HG02588 (cell line): Measurements from ENCODE around the gene LRRC26.

Experiments
- ATAC-seq: cut with Tn5 transposase; IDR thresholded peaks from one replicate; pipeline ENCODE4 v1.9.1; 2021; ENCODE audit warnings: mild to moderate bottlenecking, moderate library complexity; ENCODE audit not compliant: unreplicated experiment

The LRRC26 gene

GRCh38 chr9:137168904-137169856 is 671 bp downstream of the LRRC26 start:
- no peak for ATAC-seq

- ATAC-seq, result no peak
Observed at GRCh38 chr9:137168573-137168903, 1.3 kb downstream of the LRRC26 start.

DNA sequence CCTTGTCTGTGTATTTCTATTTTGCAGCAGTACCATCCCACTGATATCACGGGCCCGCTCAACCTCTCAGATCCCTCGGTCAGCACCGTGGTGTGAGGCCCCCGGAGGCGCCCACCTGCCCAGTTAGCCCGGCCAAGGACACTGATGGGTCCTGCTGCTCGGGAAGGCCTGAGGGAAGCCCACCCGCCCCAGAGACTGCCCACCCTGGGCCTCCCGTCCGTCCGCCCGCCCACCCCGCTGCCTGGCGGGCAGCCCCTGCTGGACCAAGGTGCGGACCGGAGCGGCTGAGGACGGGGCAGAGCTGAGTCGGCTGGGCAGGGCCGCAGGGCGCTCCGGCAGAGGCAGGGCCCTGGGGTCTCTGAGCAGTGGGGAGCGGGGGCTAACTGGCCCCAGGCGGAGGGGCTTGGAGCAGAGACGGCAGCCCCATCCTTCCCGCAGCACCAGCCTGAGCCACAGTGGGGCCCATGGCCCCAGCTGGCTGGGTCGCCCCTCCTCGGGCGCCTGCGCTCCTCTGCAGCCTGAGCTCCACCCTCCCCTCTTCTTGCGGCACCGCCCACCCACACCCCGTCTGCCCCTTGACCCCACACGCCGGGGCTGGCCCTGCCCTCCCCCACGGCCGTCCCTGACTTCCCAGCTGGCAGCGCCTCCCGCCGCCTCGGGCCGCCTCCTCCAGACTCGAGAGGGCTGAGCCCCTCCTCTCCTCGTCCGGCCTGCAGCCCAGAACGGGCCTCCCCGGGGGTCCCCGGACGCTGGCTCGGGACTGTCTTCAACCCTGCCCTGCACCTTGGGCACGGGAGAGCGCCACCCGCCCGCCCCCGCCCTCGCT is 1.9 kb downstream of the LRRC26 start:
- ATAC-seq, result no peak

DNA sequence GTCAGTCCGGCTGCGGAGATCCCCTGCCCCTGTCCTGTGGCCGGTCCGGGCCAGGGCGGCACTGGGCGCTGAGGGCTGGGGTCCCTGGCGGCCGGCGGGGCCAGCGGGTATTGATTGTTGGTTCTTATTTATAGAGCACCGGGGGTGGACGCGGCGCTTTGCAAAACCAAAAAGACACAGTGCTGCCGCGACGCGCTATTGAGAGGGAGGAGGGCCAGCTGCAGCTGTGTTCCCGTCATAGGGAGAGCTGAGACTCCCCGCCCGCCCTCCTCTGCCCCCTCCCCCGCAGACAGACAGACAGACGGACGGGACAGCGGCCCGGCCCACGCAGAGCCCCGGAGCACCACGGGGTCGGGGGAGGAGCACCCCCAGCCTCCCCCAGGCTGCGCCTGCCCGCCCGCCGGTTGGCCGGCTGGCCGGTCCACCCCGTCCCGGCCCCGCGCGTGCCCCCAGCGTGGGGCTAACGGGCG is 2.5 kb downstream of the LRRC26 start:
- no peak for ATAC-seq

DNA sequence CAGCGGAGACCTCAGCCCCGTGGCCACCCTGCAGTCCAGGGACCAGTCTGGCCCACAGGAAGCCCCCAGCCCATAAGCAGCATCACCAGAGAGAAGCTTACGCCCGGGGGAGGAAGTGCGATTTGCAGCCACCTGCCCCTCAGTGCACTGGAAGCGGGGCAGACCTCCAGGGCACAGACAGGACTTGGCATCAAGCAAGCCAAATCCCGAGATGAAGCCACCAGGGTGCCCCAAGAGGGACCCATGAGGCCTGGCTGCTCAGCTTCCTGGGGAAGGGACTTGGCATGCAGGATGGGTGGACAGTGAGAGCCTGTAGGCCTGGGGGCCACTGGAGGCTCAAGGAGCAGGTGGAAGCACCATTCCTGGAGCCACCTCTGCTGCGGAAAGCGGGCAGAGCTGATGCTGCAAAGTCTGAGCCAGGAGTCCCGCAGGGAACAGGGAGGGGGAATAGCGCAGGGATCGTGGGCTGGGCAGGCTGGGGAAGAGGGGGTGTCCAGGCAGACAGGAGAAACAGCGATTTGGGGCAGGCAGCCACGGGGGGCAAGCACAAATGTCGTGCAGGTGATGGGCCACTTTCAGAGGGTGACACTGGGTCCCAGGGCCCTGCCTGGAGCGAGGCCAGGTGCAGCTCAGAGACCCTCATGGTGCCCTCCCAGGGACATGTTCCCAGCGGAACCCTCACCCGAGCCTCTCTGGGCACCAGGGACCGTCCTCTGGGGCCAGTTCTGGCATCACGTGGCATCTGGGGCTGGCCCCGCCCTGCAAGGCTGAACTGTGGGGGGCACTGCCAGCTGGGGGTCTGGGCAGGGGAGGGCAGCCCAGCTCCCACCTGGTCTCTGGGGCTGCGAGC is 3.2 kb downstream of the LRRC26 start:
- no peak for ATAC-seq

DNA sequence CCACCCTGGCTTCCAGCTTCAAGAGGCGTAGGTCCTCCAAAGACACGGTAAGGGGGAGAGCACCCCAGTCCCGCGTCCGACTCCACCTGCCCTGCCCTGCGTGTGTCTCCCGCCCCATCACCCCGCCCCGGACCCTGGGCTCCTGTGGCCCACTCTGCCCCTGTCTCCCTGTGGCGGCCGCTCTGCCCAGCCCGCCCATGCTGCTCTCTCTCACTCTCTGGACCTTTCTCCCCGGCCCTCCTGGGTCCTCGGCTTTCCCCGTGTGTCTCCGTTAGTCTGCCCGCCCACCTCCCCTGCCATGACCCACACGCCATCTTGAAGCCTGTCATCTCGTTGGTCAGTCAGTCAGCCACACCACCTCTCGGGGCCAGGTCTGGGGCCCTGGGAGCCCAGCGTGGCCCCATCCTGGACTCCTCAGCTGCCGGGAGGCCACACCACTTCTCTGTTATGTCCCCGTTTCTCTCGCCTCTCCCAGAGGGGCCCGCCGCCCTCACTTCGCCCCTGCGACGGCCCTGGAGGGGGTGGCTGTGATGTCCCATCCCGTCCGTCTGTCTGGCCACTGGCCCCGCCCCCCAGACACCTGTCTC is 4.5 kb downstream of the LRRC26 start:
- no peak for ATAC-seq

DNA sequence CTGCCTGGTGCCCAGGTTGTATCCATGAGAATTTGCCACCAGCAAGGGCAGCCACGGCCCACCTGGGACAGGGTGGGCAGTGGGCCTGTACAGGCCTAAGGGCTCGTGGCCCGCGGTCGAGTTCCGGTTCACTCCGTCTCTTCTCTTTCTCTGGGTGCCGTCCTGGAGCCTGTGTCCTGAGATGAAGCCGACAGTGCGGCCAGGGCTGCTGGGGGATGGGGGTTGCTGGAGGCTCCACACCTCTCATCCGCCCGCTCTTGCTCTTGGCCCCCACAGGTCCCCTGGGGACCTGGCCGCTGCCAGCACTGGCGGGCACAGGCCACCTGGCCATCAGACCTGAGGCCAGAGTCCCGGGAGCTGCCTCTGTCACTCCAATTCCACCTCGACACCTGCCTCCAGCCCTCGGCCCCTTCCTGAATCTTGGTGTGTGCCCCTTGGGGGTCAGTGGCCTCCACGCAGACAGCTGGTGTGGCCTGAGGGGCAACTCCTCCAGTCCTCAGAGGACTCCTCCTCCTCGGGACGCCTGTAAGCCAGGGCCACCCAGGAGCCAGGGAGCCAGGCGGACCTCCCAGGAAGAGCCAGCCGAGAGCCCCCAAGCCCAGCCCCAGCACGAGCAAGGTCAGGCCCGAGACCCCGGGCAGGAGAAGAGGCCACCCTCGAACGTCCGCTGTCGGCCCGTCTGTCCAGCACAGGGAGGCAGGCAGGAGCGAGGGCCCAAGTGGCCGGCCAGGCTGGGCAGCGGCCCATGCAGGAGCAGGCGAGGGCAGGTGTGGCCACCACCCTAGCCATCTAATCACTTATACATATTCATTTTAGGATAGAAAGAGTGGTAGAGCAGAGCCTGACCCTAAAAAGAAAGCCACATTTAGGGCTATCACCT is 5.2 kb downstream of the LRRC26 start:
- no peak for ATAC-seq

DNA sequence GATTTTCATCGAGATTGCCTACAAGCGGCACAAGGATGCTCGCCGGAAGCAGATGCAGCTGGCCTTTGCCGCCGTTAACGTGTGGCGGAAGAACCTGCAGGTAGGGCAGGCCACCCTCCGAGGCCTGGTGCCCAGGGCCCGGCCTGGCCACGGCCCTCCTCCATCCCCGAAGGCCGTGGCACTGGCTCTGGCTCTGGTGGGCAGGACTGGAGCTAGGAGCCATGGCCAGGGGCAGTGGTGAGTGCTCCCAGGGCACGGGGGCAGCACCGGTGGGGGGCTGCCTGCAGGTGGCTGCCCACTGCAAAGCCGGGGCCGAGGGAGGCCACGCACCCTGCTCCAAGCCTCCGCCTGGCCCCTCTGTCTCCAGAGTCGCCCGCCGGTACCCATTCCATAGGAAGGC is 6.0 kb downstream of the LRRC26 start:
- ATAC-seq, result no peak

DNA sequence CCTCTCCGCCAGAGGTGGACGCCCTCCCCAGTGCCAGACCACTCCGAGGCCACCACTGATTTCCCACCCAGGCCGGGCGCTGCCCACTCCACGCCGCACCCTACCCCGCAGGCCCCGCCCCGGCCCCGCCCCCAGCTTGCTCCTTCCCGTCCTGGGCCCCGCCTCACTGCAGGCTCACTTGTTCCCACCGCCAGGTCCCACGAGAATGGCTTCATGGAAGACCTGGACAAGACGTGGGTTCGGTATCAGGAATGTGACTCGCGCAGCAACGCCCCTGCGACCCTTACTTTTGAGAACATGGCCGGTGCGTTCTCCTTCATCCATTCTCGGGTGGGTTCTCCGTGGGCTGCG is 6.5 kb downstream of the LRRC26 start:
- no peak for ATAC-seq

- ATAC-seq, result no peak
Observed at GRCh38 chr9:137162505-137163364, 7.1 kb downstream of the LRRC26 start.

- ATAC-seq, result no peak
Observed at GRCh38 chr9:137161558-137162486, 8.0 kb downstream of the LRRC26 start.

DNA sequence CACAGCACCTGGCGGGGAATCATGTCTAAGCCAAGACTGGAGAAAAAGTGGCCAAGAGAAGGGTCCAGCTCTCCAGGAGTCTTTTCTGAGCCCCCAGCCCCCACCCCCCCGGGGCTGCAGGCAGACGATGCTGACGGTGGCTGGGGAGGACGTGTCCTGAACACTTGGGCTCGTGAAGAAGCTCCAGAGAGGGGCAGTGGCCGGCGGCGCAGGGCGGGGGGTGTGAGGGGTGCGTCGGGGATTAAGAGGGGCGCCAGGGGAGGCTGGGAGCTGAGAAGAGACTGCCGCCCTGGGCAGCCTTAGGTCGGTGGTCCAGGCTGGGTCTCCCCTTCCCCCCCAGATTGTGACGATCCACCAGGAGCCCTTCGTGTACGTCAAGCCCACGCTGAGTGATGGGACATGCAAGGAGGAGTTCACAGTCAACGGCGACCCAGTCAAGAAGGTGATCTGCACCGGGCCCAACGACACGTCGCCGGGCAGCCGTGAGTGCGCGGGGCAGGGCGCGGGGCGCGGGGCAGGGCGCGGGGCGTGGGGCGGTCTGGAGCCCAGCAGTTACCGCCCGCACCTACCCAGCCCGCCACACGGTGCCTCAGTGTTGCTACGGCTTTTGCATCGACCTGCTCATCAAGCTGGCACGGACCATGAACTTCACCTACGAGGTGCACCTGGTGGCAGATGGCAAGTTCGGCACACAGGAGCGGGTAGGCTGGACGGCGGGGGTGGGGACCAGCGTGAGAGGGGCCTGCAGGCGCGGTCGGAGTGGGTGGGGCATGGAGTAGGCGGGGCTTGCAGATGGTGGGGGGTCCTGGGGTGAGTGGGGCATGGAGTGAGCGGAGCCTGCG is 8.9 kb downstream of the LRRC26 start:
- no peak for ATAC-seq

- no peak for ATAC-seq
Observed at GRCh38 chr9:137160054-137160425, 9.8 kb downstream of the LRRC26 start.

- ATAC-seq, result no peak
Observed at GRCh38 chr9:137159105-137160053, 10.5 kb downstream of the LRRC26 start.

DNA sequence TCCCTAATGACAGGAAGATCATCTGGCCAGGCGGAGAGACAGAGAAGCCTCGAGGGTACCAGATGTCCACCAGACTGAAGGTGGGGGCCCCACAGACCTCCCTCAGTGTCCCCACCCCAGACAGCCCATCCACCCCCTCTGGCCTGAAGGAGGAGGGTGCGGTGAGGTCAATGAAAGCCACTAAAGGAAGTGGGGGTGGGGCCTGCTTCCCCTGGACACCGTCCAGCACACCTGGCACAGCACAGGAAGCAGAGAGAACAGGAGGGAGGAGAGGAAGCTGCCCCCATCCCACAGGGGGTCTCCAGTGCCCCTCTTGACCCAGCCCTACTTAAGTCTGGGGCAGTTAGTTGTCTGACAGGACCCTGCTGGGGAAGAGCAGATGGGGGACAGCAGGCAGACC is 11.2 kb downstream of the LRRC26 start:
- no peak for ATAC-seq
